ENCODE results near the gene EPB41L4A.
A peak's percentile ranks its signal among the peaks of the same experiment; 100 is the strongest.

EPB41L4A gene

GRCh38 chr5:112143690-112144089 is 275.4 kb downstream of the EPB41L4A start:
- DNase-seq = no peak

DNA sequence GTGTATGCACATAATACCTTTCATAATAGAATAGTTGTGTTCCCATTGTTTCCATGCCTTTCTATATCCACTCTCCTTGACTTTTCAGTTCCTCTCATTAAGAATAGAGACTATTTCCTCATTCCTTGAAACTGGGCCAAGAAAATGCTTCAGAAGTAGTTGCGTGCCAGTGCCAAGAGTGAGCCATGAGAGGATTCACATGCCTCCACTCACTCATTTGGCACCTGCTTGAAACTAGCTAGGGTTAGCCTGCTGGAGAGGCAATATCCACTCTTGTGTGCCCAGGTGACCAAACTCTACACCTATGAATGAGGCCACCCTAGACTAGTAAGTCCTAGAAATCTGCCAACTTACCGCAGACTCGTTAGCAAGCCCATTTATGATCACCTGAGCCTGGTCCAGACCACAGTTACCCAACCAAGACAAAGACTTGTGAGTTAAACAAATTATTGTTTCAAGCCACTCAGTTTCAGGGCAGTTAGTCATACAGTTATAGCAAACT is 276.3 kb downstream of the EPB41L4A start:
- no peak for DNase-seq

- DNase-seq = no peak
These were observed 277.5 kb downstream of the EPB41L4A start for GRCh38 chr5:112141582-112141981.

GRCh38 chr5:112138526-112138925 is 280.6 kb downstream of the EPB41L4A start:
- no peak for DNase-seq

GRCh38 chr5:112136773-112137172 is 282.3 kb downstream of the EPB41L4A start:
- peak in 2 of 6 experiments; percentile 7 to 17 for DNase-seq

GRCh38 chr5:112127861-112128260 is 291.2 kb downstream of the EPB41L4A start:
- DNase-seq = no peak

GRCh38 chr5:112126982-112127381 is 292.1 kb downstream of the EPB41L4A start:
- no peak for DNase-seq

DNA sequence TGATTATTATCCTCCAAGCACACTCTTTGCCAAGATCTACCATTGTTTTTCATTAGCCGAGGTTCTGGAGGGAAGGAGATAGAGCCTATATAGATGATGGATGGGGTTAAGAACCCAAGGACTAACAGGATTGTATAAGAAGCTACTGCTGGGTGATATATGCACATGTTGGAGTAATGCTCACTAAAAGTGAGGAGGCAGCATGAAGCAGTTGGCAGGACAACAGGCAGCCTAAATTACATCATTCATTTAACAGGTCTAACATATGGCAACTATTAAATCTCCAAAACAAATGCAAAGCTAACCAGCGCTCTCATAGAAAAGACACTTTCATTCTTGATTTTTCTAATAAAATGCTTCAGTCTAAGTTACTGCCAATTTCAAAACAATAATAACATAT is 293.2 kb downstream of the EPB41L4A start:
- DNase-seq = no peak

- DNase-seq = no peak
These were observed 294.3 kb downstream of the EPB41L4A start for GRCh38 chr5:112124788-112125187.

GRCh38 chr5:112123086-112123485 is 296.0 kb downstream of the EPB41L4A start:
- no peak for DNase-seq

- DNase-seq = no peak
These were observed 296.7 kb downstream of the EPB41L4A start for GRCh38 chr5:112122353-112122752.

- no peak for DNase-seq
These were observed 297.8 kb downstream of the EPB41L4A start for GRCh38 chr5:112121258-112121657.

GRCh38 chr5:112119969-112120368 is 299.1 kb downstream of the EPB41L4A start:
- DNase-seq = no peak

- DNase-seq = no peak
These were observed 299.6 kb downstream of the EPB41L4A start for GRCh38 chr5:112119508-112119907.

DNA sequence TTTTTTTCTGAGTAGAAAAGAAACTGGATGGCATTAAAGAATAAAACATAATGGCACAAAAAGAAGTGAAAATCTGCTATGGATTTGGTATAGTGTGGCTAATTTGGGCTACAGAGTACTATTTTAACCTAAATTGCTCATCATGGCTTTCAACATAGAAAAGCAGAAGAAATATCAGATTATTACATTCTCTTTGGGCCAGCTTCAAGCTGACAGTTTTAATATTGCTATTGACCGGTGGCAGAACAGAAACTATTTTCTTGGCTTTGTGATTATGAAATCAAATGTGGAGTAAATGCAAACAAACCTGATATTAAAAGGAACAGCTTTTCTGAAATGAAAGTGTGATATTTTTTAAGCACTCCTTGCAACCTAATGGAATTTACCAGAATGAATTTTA is 301.5 kb downstream of the EPB41L4A start:
- DNase-seq = no peak

DNA sequence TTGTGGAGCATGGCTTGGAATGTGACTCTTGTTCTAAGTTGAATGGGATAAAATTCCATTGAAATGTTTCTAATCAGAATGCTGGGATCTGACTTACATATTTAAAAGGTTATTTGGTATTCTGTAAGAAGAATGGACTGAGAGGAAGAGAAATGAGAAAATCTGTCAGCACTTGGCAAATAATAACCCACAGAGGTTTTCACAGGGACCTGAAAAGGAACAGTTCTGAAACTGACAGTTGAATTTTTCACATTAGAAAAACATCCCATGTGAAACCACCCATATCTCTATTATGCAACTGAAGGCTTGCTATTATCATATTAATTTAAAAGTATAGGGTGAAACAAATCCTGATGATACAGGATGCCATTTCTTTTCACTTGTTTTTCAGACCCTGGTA is 302.7 kb downstream of the EPB41L4A start:
- DNase-seq = no peak

DNA sequence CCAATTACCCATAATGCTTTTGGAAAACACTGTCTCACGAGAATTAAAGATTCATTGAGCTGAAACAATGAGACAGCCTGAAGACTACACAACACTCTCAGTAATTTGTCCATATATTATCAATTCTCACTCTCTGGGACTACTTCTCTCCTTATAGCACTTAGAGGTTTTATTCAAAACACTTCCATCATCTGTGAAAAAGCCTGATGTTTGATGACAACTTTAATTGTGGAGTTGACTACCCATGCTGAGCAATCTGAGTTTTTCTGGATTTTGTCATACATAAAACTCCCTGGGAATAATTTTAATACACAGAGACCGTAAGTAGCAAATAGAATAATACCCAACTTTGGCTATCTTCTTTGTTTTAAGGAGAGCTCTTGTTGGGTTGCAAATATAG is 305.5 kb downstream of the EPB41L4A start:
- DNase-seq = no peak
